Neural crest cell (in vitro differentiated cells): ENCODE measurements around the gene CCSER2. TPM values are rescaled to one million over a fixed set of nuclear protein-coding genes. Genes with fewer than 3 reads are reported as not detected.

Experiments used
- DNase-seq: peaks from one replicate; pipeline ENCODE4 v3.0.0; 2021; ENCODE audit warnings: low read depth, mixed read lengths, low spot score
- H3K27ac Mint-ChIP-seq: one replicate; pipeline ENCODE4 v1.8.0; 2021; ENCODE audit warnings: mild to moderate bottlenecking, mixed read lengths; ENCODE audit not compliant: unreplicated experiment
- H3K27me3 Mint-ChIP-seq: 2 replicates; pipeline ENCODE4 v1.8.0; 2021; ENCODE audit warnings: low read depth, mild to moderate bottlenecking, mixed read lengths
- H3K36me3 Mint-ChIP-seq: 2 replicates; pipeline ENCODE4 v1.8.0; 2021; ENCODE audit warnings: low read depth, mild to moderate bottlenecking, mixed read lengths
- H3K4me1 Mint-ChIP-seq: 2 replicates; pipeline ENCODE4 v1.8.0; 2021; ENCODE audit warnings: mixed read lengths
- H3K4me3 Mint-ChIP-seq: one replicate; pipeline ENCODE4 v1.8.0; 2021; ENCODE audit warnings: mild to moderate bottlenecking, mixed read lengths
- H3K9me3 Mint-ChIP-seq: 2 replicates; pipeline ENCODE4 v1.8.0; 2021; ENCODE audit warnings: mixed read lengths
- CTCF ChIP-seq: fragments of 200-600 bp; sonication (generic); conservative IDR thresholded peaks from 2 replicates; pipeline ENCODE4 v1.5.0; 2021; ENCODE audit warnings: antibody characterized with exemption, mild to moderate bottlenecking
- total RNA-seq: library from RNA; stranded (reverse); gene quantifications from 2 replicates; pipeline ENCODE4 v1.2.1, GENCODE V29; 2021

The CCSER2 gene
- total RNA-seq, 1 donor from 2014 or later = 37.5 TPM

GRCh38 chr10:84499846-84500245 lies 171.5 kb downstream of the CCSER2 start:
- Mint-ChIP-seq H3K9me3 (peaks cover 3% of the 10 kb centered on the region), H3K27ac (peak overlapping the region; percentile 51), H3K4me1 (peaks cover 3% of the 10 kb centered on the region), H3K4me3 (no peak overlapping the region), H3K36me3 (peaks cover 12% of the 10 kb centered on the region), H3K27me3 (no peaks in the 10 kb centered on the region)
- no peak for DNase-seq
- no peak for TF ChIP-seq CTCF

- peaks cover 8% of the 10 kb centered on the region for H3K4me1 Mint-ChIP-seq
Measured at GRCh38 chr10:84510121-84510520, 181.7 kb downstream of the CCSER2 start.

GRCh38 chr10:84511106-84511505 lies 182.7 kb downstream of the CCSER2 start:
- Mint-ChIP-seq H3K27ac (no peak overlapping the region), H3K27me3 (no peaks in the 10 kb centered on the region), H3K36me3 (peaks cover 15% of the 10 kb centered on the region), H3K9me3 (no peaks in the 10 kb centered on the region), H3K4me3 (no peak overlapping the region), H3K4me1 (peaks cover 8% of the 10 kb centered on the region)
- DNase-seq = no peak
- TF ChIP-seq CTCF = no peak

More at GRCh38 chr10:84510121-84510520, 181.7 kb downstream of the CCSER2 start:
- Mint-ChIP-seq H3K9me3 (no peaks in the 10 kb centered on the region), H3K27ac (no peak overlapping the region), H3K4me3 (no peak overlapping the region), H3K27me3 (no peaks in the 10 kb centered on the region), H3K36me3 (peaks cover 13% of the 10 kb centered on the region)
- TF ChIP-seq CTCF = no peak
- no peak for DNase-seq

GRCh38 chr10:84511709-84512285 lies 183.4 kb downstream of the CCSER2 start:
- DNase-seq = no peak
- Mint-ChIP-seq H3K4me1 (peaks cover 8% of the 10 kb centered on the region), H3K27me3 (no peaks in the 10 kb centered on the region), H3K27ac (no peak overlapping the region), H3K9me3 (no peaks in the 10 kb centered on the region), H3K36me3 (peaks cover 15% of the 10 kb centered on the region), H3K4me3 (no peak overlapping the region)
- no peak for TF ChIP-seq CTCF

GRCh38 chr10:84517554-84517953 lies 189.2 kb downstream of the CCSER2 start:
- peaks cover 11% of the 10 kb centered on the region for H3K4me1 Mint-ChIP-seq
- no peak for TF ChIP-seq CTCF
- H3K9me3 Mint-ChIP-seq = no peaks in the 10 kb centered on the region
- no peak overlapping the region for H3K4me3 Mint-ChIP-seq
- H3K36me3 Mint-ChIP-seq = peaks cover 19% of the 10 kb centered on the region
- no peak for DNase-seq
- H3K27me3 Mint-ChIP-seq = no peaks in the 10 kb centered on the region
- H3K27ac Mint-ChIP-seq = no peak overlapping the region
